Thoracic aorta (tissue), 2 donors: ENCODE results near the gene LGALS12. TPM values are rescaled to one million over a fixed set of nuclear protein-coding genes. Genes with fewer than 3 reads are reported as not detected.
"Not testable (repeated sequence)": the region's sequence is repeated elsewhere in the genome, so short reads cannot be mapped to it uniquely, and the experiment has no call there.

ENCODE experiments used
- ATAC-seq: fragments of 150-250 bp; one replicate; pipeline ENCODE4 v1.8.0; 2017; ENCODE audit warnings: low read depth; ENCODE audit not compliant: insufficient number of reproducible peaks, low FRiP score
- DNase-seq: peaks from one replicate; pipeline ENCODE4 v3.0.0-alpha.2; 2020; ENCODE audit warnings: low spot score
- H3K27ac ChIP-seq, 2 donors: fragments of 200-600 bp; sonication (generic); 1 replicate in 1 of 2; 2 replicates in 1 of 2; pipeline ENCODE4 v1.5.1; 2016; ENCODE audit warnings: mild to moderate bottlenecking in 2 of 2, moderate library complexity in 2 of 2
- H3K27me3 ChIP-seq: fragments of 200-600 bp; sonication (generic); replicated peaks from 2 replicates; pipeline ENCODE4 v1.6.0; 2016; ENCODE audit warnings: mild to moderate bottlenecking; ENCODE audit not compliant: insufficient read depth
- H3K36me3 ChIP-seq: fragments of 200-600 bp; sonication (generic); one replicate; pipeline ENCODE4 v1.5.1; 2016
- H3K4me1 ChIP-seq, 2 donors: fragments of 200-600 bp; sonication (generic); 1 replicate in 1 of 2; 2 replicates in 1 of 2; pipeline versions ENCODE4 v1.5.1 to v1.6.0; 2016; ENCODE audit warnings: low read depth in 2 of 2, mild to moderate bottlenecking in 1 of 2; ENCODE audit not compliant: control insufficient read depth in 1 of 2
- H3K4me3 ChIP-seq: fragments of 200-600 bp; sonication (generic); 2 replicates; pipeline ENCODE4 v1.5.1; 2016; ENCODE audit warnings: mild to moderate bottlenecking
- H3K9me3 ChIP-seq: fragments of 200-600 bp; sonication (generic); 2 replicates; pipeline ENCODE4 v1.5.1; 2016
- CTCF ChIP-seq: fragments of 200-600 bp; sonication (generic); IDR thresholded peaks from one replicate; pipeline ENCODE4 v1.5.1; 2019; ENCODE audit warnings: antibody characterized with exemption
- total RNA-seq, 2 donors: library from RNA; depleted of rRNA; stranded (reverse); fragments of >200 nt; gene quantifications; one replicate each; pipeline versions ENCODE4 v1.1.0 to v1.2.3, GENCODE V29; 2016

LGALS12 gene
- total RNA-seq, 2 donors from 2014 or later: 0.54 TPM; not detected in 1

DNA sequence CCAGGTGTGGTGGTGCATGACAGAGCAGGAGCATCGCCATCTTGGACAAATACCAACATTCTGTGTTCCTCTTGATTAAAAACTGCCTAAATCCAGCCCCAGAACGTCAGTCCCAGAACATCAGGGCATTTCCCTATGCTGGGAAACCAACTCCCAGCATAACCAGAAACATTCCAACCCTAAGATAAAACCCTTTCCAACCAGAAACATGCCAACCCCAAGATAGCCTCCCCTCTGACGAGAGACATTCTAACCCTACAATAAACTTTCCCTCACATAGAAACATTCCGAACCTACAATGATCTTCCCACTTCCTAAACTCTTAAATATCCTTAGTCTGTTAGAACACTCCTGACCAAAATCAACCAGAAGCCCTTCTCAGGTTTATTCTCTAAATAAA, 42.3 kb downstream of the LGALS12 start:
- H3K27ac ChIP-seq: no peak overlapping the region
- DNase-seq: no peak
- no peaks in the 10 kb centered on the region for H3K27me3 ChIP-seq
- ATAC-seq: no peak
- H3K9me3 ChIP-seq: no peaks in the 10 kb centered on the region
- no peak overlapping the region for H3K4me3 ChIP-seq
- TF ChIP-seq CTCF: no peak
- H3K4me1 ChIP-seq: no peaks in the 10 kb centered on the region
- H3K36me3 ChIP-seq: no peaks in the 10 kb centered on the region

- no peak for TF ChIP-seq CTCF
- no peak for ATAC-seq
- Histone ChIP-seq H3K4me1 (no peaks in the 10 kb centered on the region), H3K36me3 (no peaks in the 10 kb centered on the region), H3K27ac (no peak overlapping the region), H3K27me3 (no peaks in the 10 kb centered on the region), H3K9me3 (no peaks in the 10 kb centered on the region), H3K4me3 (no peak overlapping the region)
- no peak for DNase-seq
These were observed 43.5 kb downstream of the LGALS12 start for GRCh38 chr11:63549411-63549810.

- H3K27me3 ChIP-seq, H3K4me1 ChIP-seq, H3K9me3 ChIP-seq, H3K27ac ChIP-seq, H3K4me3 ChIP-seq, ATAC-seq, DNase-seq, H3K36me3 ChIP-seq: not testable (repeated sequence)
These were observed 44.3 kb downstream of the LGALS12 start for GRCh38 chr11:63550156-63550700.

- H3K4me1 ChIP-seq: no peaks in the 10 kb centered on the region
- ATAC-seq (no peak), DNase-seq (no peak)
- H3K27me3 ChIP-seq: no peaks in the 10 kb centered on the region
- TF ChIP-seq CTCF: no peak
- no peaks in the 10 kb centered on the region for H3K9me3 ChIP-seq
- no peak overlapping the region for H3K27ac ChIP-seq
- no peak overlapping the region for H3K4me3 ChIP-seq
- no peaks in the 10 kb centered on the region for H3K36me3 ChIP-seq
These were observed 45.4 kb downstream of the LGALS12 start for GRCh38 chr11:63551091-63551888.

DNA sequence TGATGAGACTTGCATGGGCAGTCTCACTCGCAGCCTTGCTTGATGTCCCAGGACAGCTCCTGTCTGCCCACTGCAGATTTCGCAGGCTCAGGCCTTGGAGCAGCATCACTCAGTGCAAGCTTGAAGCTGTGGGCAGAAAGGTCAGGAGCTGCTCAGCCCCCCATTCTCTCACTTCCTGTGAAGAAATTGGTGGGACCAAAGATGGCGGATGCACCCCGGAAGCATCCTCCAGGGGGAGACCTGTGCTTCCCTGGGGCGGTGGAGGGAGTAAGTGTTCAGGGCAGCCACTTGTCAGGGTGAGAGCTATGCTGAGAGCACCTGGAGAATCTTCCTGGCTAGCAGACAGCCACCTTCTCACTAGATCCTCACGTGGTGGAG, 46.0 kb downstream of the LGALS12 start:
- no peak for ATAC-seq
- H3K4me3 ChIP-seq: no peak overlapping the region
- TF ChIP-seq CTCF: no peak

More for the DNA sequence above, 46.0 kb downstream of the LGALS12 start:
- H3K27ac ChIP-seq: no peak overlapping the region
- no peaks in the 10 kb centered on the region for H3K9me3 ChIP-seq
- no peak for DNase-seq
- no peaks in the 10 kb centered on the region for H3K4me1 ChIP-seq
- H3K27me3 ChIP-seq: no peaks in the 10 kb centered on the region
- no peaks in the 10 kb centered on the region for H3K36me3 ChIP-seq
